Lung (tissue), 12 donors: ENCODE results near the gene P2RY2. TPM values are rescaled to one million over a fixed set of nuclear protein-coding genes. Genes with fewer than 3 reads are reported as not detected.

Experiments
- ATAC-seq: fragments of 200-7000 bp; cut with Tn5 transposase; one replicate; pipeline ENCODE4 v1.9.1; 2020; ENCODE audit warnings: moderate number of reproducible peaks; ENCODE audit not compliant: insufficient read depth, low FRiP score
- DNase-seq, 3 donors: peaks; one replicate each; pipeline ENCODE4 v3.0.0-alpha.2; 2013 to 2017
- H3K27ac ChIP-seq, 2 donors: one replicate each; pipeline ENCODE4 v1.5.1; 2013; ENCODE audit warnings: mild to moderate bottlenecking in 2 of 2, moderate library complexity in 2 of 2, control low read depth in 1 of 2, inconsistent platforms in 1 of 2, low read depth in 1 of 2, low read length in 1 of 2
- H3K27me3 ChIP-seq, 3 donors: one replicate each; pipeline ENCODE4 v1.5.1; 2013; ENCODE audit warnings: low read length in 2 of 3; ENCODE audit not compliant: control insufficient read depth in 3 of 3, insufficient read depth in 3 of 3
- H3K36me3 ChIP-seq, 4 donors: one replicate each; pipeline ENCODE4 v1.5.1; 2013; ENCODE audit warnings: low read length in 4 of 4, mild to moderate bottlenecking in 1 of 4, moderate library complexity in 1 of 4; ENCODE audit not compliant: control insufficient read depth in 4 of 4, insufficient read depth in 4 of 4
- H3K4me1 ChIP-seq, 5 donors: one replicate each; pipeline ENCODE4 v1.5.1; 2013; ENCODE audit warnings: low read length in 5 of 5, mild to moderate bottlenecking in 2 of 5, moderate library complexity in 1 of 5; ENCODE audit not compliant: control insufficient read depth in 5 of 5, insufficient read depth in 5 of 5
- H3K4me3 ChIP-seq: one replicate; pipeline ENCODE4 v1.5.1; 2013; ENCODE audit warnings: mild to moderate bottlenecking, control low read depth, moderate library complexity
- H3K9ac ChIP-seq, 2 donors: one replicate each; pipeline ENCODE4 v1.5.1; 2013; ENCODE audit warnings: low read length in 2 of 2, control low read depth in 1 of 2; ENCODE audit not compliant: insufficient read depth in 1 of 2
- H3K9me3 ChIP-seq, 4 donors: one replicate each; pipeline ENCODE4 v1.5.1; 2013; ENCODE audit warnings: low read length in 3 of 4, mild to moderate bottlenecking in 1 of 4, moderate library complexity in 1 of 4; ENCODE audit not compliant: control insufficient read depth in 4 of 4, insufficient read depth in 3 of 4
- WGBS, 2 donors: extraction: QIAGEN DNeasy Blood & Tissue Kit; methylation state at CpG; one replicate each; pipeline ENCODE4 v1.1.7; 2013; 5-methylcytosine and 5-hydroxymethylcytosine counted together
- polyA plus RNA-seq, 2 donors: library from polyadenylated mRNA; stranded (reverse); fragments of 200-250 nt; gene quantifications; one replicate each; pipeline ENCODE4 v1.2.1, GENCODE V29; 2013
- total RNA-seq, 2 donors: library from RNA; depleted of rRNA in 1 of 2; stranded (reverse); fragments of >200 nt in 1 of 2; gene quantifications; one replicate each; pipeline ENCODE4 v1.2.1, GENCODE V29; 2014 to 2021
- TF ChIP-seq, protein P1 (sequence below): IDR thresholded peaks from 2 replicates; pipeline ENCODE4 v1.5.1; 2012; ENCODE audit warnings: mild to moderate bottlenecking; ENCODE audit errors: control extremely low read depth, extremely low read depth
- donor health status: control.
- donor health status: control.
- donor health status: Bipolar disorder and iron deficiency.
- donor health status: healthy.
- donor health status: DM: yes; HTN: yes; CAD: no.

Gene P2RY2
- total and polyA plus RNA-seq, 4 donors: 3.1 to 13.0 (median 6.5) TPM

DNA sequence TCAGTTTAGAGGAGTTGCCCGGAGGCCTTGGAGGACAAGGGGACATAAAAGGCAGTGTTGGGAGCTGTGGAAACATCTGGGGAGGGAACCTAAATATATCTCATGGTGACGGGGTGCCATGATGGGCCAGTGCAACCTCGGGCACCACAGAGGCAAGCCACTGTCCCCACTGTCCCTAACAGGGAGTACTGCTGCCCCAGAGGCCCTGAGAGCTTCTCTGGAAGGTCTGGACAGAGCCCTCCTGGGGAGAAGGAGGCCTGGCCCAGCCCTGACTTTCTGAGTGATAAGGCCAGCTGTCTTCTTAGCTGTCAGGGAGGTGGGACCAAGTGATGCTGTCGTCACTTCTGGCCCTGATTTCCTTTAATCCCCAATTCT, 48.6 kb downstream of the P2RY2 start:
- no peak for ATAC-seq
- Histone ChIP-seq H3K4me3 (no peak overlapping the region), H3K9me3 (no peaks in the 10 kb centered on the region), H3K27me3 (peaks cover 0 to 6% (median 5%) of the 10 kb centered on the region in 3 donors), H3K4me1 (peaks cover 0 to 17% (median 0%) of the 10 kb centered on the region in 5 donors), H3K27ac (no peak overlapping the region), H3K9ac (no peak overlapping the region), H3K36me3 (no peaks in the 10 kb centered on the region)
- 84 to 87% methylated on average over 4 of the region's 4 CpGs for WGBS, 2 donors
- TF ChIP-seq, protein P1, sequence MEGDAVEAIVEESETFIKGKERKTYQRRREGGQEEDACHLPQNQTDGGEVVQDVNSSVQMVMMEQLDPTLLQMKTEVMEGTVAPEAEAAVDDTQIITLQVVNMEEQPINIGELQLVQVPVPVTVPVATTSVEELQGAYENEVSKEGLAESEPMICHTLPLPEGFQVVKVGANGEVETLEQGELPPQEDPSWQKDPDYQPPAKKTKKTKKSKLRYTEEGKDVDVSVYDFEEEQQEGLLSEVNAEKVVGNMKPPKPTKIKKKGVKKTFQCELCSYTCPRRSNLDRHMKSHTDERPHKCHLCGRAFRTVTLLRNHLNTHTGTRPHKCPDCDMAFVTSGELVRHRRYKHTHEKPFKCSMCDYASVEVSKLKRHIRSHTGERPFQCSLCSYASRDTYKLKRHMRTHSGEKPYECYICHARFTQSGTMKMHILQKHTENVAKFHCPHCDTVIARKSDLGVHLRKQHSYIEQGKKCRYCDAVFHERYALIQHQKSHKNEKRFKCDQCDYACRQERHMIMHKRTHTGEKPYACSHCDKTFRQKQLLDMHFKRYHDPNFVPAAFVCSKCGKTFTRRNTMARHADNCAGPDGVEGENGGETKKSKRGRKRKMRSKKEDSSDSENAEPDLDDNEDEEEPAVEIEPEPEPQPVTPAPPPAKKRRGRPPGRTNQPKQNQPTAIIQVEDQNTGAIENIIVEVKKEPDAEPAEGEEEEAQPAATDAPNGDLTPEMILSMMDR: no peak
- no peak for DNase-seq

DNA sequence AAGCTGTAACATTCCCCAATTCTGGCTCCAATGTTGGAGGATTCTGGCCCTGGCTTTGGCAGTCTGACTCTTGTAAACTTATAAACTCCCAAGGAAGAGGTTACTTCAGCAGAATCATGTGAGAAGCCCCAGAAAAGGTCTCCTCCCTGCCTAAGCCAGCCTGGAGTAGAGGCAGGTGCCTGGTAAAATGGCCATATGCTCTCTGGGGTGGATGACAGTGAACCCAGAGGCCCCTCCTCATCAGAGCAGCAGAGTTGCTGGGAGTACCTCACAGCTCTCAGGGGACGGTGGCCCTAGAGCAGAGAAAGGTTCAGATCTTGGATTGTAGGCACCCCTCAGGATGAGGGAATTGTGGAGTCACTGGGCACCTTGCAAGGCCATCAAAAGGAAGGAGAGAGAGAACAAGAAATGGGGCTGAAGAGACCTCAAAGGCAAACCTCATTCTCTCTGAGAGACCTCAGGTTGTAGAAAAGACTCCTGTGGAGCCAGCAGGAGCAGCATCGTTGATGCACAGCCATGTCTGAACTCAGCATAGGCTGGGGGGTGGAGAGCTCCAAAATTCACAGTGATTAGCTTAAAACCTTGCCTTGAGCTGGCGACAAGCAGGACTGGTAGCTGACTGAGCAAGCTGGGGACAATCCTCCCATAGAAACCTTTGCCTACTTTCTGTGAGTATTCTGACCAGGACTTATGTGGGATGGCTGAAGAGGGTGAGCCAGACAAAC, 49.2 kb downstream of the P2RY2 start:
- DNase-seq: no peak
- no peak overlapping the region for H3K27ac ChIP-seq
- ATAC-seq: no peak

DNA sequence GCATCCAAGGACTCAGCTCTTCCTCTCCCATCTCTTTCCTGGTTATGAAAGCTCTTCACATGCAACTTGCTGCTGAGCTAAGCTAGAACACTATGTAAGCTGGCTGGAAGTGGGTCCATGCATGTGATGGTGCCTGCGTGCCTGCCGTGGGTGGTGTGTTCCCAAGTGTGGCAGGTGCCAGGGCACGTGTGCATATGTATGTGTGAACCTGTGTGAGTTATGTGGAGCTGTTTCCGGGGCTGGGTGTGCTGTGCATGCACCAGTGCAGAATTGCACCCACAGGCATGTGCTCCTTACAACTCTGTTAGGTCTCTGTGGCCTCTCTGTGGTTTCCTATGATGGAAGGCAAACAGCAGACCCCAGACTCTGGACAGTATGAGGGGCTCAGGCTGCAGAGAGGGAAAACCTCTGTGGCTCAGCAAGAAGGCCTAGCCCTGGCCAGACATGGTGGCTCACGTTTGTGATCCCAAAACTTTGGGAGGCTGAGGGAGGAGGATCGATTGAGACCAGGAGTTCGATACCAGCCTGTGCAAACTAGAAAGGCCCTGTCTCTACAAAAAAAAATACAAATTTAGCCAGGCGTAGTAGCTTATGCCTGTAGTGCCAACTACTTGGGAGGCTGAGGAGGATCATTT, 49.9 kb downstream of the P2RY2 start:
- WGBS, 2 donors: 94 to 95% methylated on average over 8 of the region's 8 CpGs
- H3K9me3 ChIP-seq: no peaks in the 10 kb centered on the region
- no peaks in the 10 kb centered on the region for H3K36me3 ChIP-seq
- no peak for ATAC-seq
- peaks cover 0 to 6% (median 3%) of the 10 kb centered on the region in 3 donors for H3K27me3 ChIP-seq
- H3K4me3 ChIP-seq: no peak overlapping the region
- no peak overlapping the region for H3K27ac ChIP-seq
- TF ChIP-seq, protein P1: no peak
- H3K4me1 ChIP-seq: peaks cover 0 to 18% (median 0%) of the 10 kb centered on the region in 5 donors
- H3K9ac ChIP-seq: no peak overlapping the region
- no peak for DNase-seq

More for the DNA sequence above, 49.2 kb downstream of the P2RY2 start:
- Histone ChIP-seq H3K9me3 (no peaks in the 10 kb centered on the region), H3K4me3 (no peak overlapping the region), H3K36me3 (no peaks in the 10 kb centered on the region), H3K9ac (no peak overlapping the region), H3K4me1 (peaks cover 0 to 17% (median 0%) of the 10 kb centered on the region in 5 donors), H3K27me3 (peaks cover 0 to 6% (median 3%) of the 10 kb centered on the region in 3 donors)
- TF ChIP-seq, protein P1: no peak
- WGBS, 2 donors: 80 to 88% methylated on average over 3 of the region's 3 CpGs
